GM18867 (cell line): ENCODE measurements around the gene ATP5F1A.

Experiments used
- ATAC-seq: cut with Tn5 transposase; IDR thresholded peaks from one replicate; pipeline ENCODE4 v1.9.1; 2021; ENCODE audit warnings: mild to moderate bottlenecking, moderate library complexity; ENCODE audit not compliant: unreplicated experiment

The ATP5F1A gene

GRCh38 chr18:46073474-46074331 lies 24.4 kb downstream of the ATP5F1A start:
- no peak for ATAC-seq

GRCh38 chr18:46072959-46073358 lies 25.1 kb downstream of the ATP5F1A start:
- ATAC-seq: no peak

GRCh38 chr18:46072376-46072867 lies 25.7 kb downstream of the ATP5F1A start:
- ATAC-seq: no peak

GRCh38 chr18:46071653-46072375 lies 26.3 kb downstream of the ATP5F1A start, which contains the start of gene PSTPIP2:
PSTPIP2 (minus strand) TSS chr18:46072260; CDS start chr18:46072188, 72 bp downstream.
- peak; percentile 75 for ATAC-seq

GRCh38 chr18:46070815-46071652 lies 27.1 kb downstream of the ATP5F1A start:
- ATAC-seq: no peak

- ATAC-seq: no peak
These were observed 27.9 kb downstream of the ATP5F1A start for GRCh38 chr18:46070232-46070631.

GRCh38 chr18:46069524-46069923 lies 28.6 kb downstream of the ATP5F1A start:
- ATAC-seq: no peak

GRCh38 chr18:46068763-46069162 lies 29.3 kb downstream of the ATP5F1A start:
- ATAC-seq: no peak

- no peak for ATAC-seq
These were observed 30.6 kb downstream of the ATP5F1A start for GRCh38 chr18:46067438-46068007.

GRCh38 chr18:46062781-46063180 lies 35.3 kb downstream of the ATP5F1A start:
- ATAC-seq: no peak

GRCh38 chr18:46061796-46062195 lies 36.3 kb downstream of the ATP5F1A start:
- no peak for ATAC-seq

- ATAC-seq: no peak
These were observed 36.7 kb downstream of the ATP5F1A start for GRCh38 chr18:46061387-46061786.

GRCh38 chr18:46060359-46060841 lies 37.7 kb downstream of the ATP5F1A start:
- ATAC-seq: no peak

- no peak for ATAC-seq
These were observed 42.3 kb downstream of the ATP5F1A start for GRCh38 chr18:46055838-46056230.

- ATAC-seq: peak; percentile 75
These were observed 42.9 kb downstream of the ATP5F1A start for GRCh38 chr18:46054956-46055837.

- ATAC-seq: no peak
These were observed 44.6 kb downstream of the ATP5F1A start for GRCh38 chr18:46053368-46054095.

GRCh38 chr18:46051731-46052461 lies 46.2 kb downstream of the ATP5F1A start:
- no peak for ATAC-seq

GRCh38 chr18:46050268-46050667 lies 47.8 kb downstream of the ATP5F1A start:
- ATAC-seq: no peak
